Measurements from ENCODE around the gene LSM4. TPM values are rescaled to one million over a fixed set of nuclear protein-coding genes. Genes with fewer than 3 reads are reported as not detected.

Gene LSM4
- polyA plus RNA-seq, 1 experiment: 69.3 TPM

GRCh38 chr19:18274219-18274780 is 48.6 kb downstream of the LSM4 start, which contains the start of gene IQCN:
Gene IQCN (minus strand): TSS chr19:18274452. CDS start chr19:18269478, 4,974 bp downstream.
- no peak for TF ChIP-seq CTCF (IDR thresholded peaks at IDR 0.05; ENCODE audit: low read depth, low read length)
- POLR2A ChIA-PET: interaction anchor here (1.7 kb wide), 1 partner anchor 54 kb away, joined by 12 read pairs; no protein-coding TSS in a partner anchor
- H3K27ac ChIP-seq (ENCODE audit: low read depth, low read length): peak within 1 kb of the TSS; percentile 59
- H3K27me3 ChIP-seq (ENCODE audit: control insufficient read depth, insufficient read depth, low read length): no peaks in the 10 kb centered on the region
- no peak for DNase-seq (ENCODE audit: low read depth, low spot score)
- H3K4me3 ChIP-seq (ENCODE audit: low read depth, low read length): peak within 1 kb of the TSS; percentile 1; the same call in 1 of the 2 replicates
- CTCF ChIA-PET: interaction anchor here (1.4 kb wide), 1 partner anchor 54 kb away, joined by 6 read pairs; no protein-coding TSS in a partner anchor
- H3K9me3 ChIP-seq (ENCODE audit: control insufficient read depth, insufficient read depth, low read length): no peaks in the 10 kb centered on the region

- H3K27me3 ChIP-seq (ENCODE audit: control insufficient read depth, insufficient read depth, low read length): no peaks in the 10 kb centered on the region
- H3K27ac ChIP-seq (ENCODE audit: low read depth, low read length): no peak overlapping the region
- CTCF ChIA-PET: interaction anchor here (1.4 kb wide), 1 partner anchor 55 kb away, joined by 6 read pairs; no protein-coding TSS in a partner anchor
- POLR2A ChIA-PET: interaction anchor here (1.4 kb wide), 1 partner anchor 70 kb away, joined by 3 read pairs; the partner anchor contains the start of gene RAB3A
- TF ChIP-seq CTCF (IDR thresholded peaks at IDR 0.05; ENCODE audit: low read depth, low read length): no peak
- DNase-seq (ENCODE audit: low read depth, low spot score): no peak
- no peaks in the 10 kb centered on the region for H3K9me3 ChIP-seq (ENCODE audit: control insufficient read depth, insufficient read depth, low read length)
- no peak overlapping the region for H3K4me3 ChIP-seq (ENCODE audit: low read depth, low read length)
Measured at GRCh38 chr19:18273561-18274218, 49.2 kb downstream of the LSM4 start.

GRCh38 chr19:18271433-18271841 is 51.4 kb downstream of the LSM4 start:
- CTCF ChIA-PET: interaction anchor here (0.8 to 1.5 kb wide), 3 partner anchors 17 to 139 kb away, joined by 3 to 8 read pairs (median 4); no protein-coding TSS in a partner anchor
- Histone ChIP-seq H3K27me3 (ENCODE audit: control insufficient read depth, insufficient read depth, low read length) (no peaks in the 10 kb centered on the region), H3K9me3 (ENCODE audit: control insufficient read depth, insufficient read depth, low read length) (no peaks in the 10 kb centered on the region), H3K27ac (ENCODE audit: low read depth, low read length) (peak overlapping the region; percentile 11), H3K4me3 (ENCODE audit: low read depth, low read length) (no peak overlapping the region)
- TF ChIP-seq CTCF (IDR thresholded peaks at IDR 0.05; ENCODE audit: low read depth, low read length): no peak
- POLR2A ChIA-PET: interaction anchor here (0.7 to 0.8 kb wide), 2 partner anchors 10 to 41 kb away, joined by 4 to 5 read pairs; partner anchors contain the start of gene JUND
- DNase-seq (ENCODE audit: low read depth, low spot score): no peak

GRCh38 chr19:18270326-18270725 is 52.5 kb downstream of the LSM4 start:
- Histone ChIP-seq H3K27ac (ENCODE audit: low read depth, low read length) (no peak overlapping the region), H3K27me3 (ENCODE audit: control insufficient read depth, insufficient read depth, low read length) (no peaks in the 10 kb centered on the region), H3K4me3 (ENCODE audit: low read depth, low read length) (no peak overlapping the region), H3K9me3 (ENCODE audit: control insufficient read depth, insufficient read depth, low read length) (no peaks in the 10 kb centered on the region)
- DNase-seq (ENCODE audit: low read depth, low spot score): no peak
- no peak for TF ChIP-seq CTCF (IDR thresholded peaks at IDR 0.05; ENCODE audit: low read depth, low read length)
- CTCF ChIA-PET: interaction anchor here (0.7 to 2.0 kb wide), 4 partner anchors 9 to 79 kb away, joined by 3 to 19 read pairs (median 4); no protein-coding TSS in a partner anchor
- POLR2A ChIA-PET: interaction anchor here (0.6 to 0.7 kb wide), 2 partner anchors 9 to 11 kb away, joined by 10 to 13 read pairs; no protein-coding TSS in a partner anchor

Data from AG04450 (cell line).